HUES64 (cell line): ENCODE results near the gene CACNA1G.

Source experiments
- H3K27ac ChIP-seq: 2 replicates; pipeline ENCODE4 v1.7.0; 2013; ENCODE audit warnings: low read depth, low read length, inconsistent platforms
- H3K27me3 ChIP-seq: 2 replicates; pipeline ENCODE4 v1.6.1; 2013; ENCODE audit warnings: mild to moderate bottlenecking, low read length; ENCODE audit not compliant: insufficient read depth
- H3K36me3 ChIP-seq: 2 replicates; pipeline ENCODE4 v1.6.1; 2013; ENCODE audit warnings: mild to moderate bottlenecking, low read length; ENCODE audit not compliant: insufficient read depth
- H3K4me1 ChIP-seq: 2 replicates; pipeline ENCODE4 v1.6.1; 2013; ENCODE audit warnings: mild to moderate bottlenecking, low read length, moderate library complexity; ENCODE audit not compliant: insufficient read depth
- H3K4me3 ChIP-seq: 2 replicates; pipeline ENCODE4 v1.5.1; 2013; ENCODE audit warnings: mild to moderate bottlenecking, low read length, moderate library complexity
- H3K9ac ChIP-seq: 2 replicates; pipeline ENCODE4 v1.6.1; 2013; ENCODE audit warnings: mild to moderate bottlenecking, low read depth, low read length
- H3K9me3 ChIP-seq: 2 replicates; pipeline ENCODE4 v1.6.1; 2013; ENCODE audit warnings: low read depth, low read length; ENCODE audit not compliant: insufficient read depth
- WGBS: fragments of 150-250, 120-280 bp; methylation state at CpG from one replicate; pipeline ENCODE4 v1.1.7; 2013; ENCODE audit warnings: missing lambda C conversion rate; 5-methylcytosine and 5-hydroxymethylcytosine counted together

CACNA1G gene

GRCh38 chr17:50594128-50594823 lies 33.8 kb downstream of the CACNA1G start:
- Histone ChIP-seq H3K4me3 (no peak overlapping the region), H3K4me1 (peaks cover 9% of the 10 kb centered on the region; the same call in 1 of the 2 replicates), H3K9ac (no peak overlapping the region), H3K27me3 (no peaks in the 10 kb centered on the region), H3K27ac (no peak overlapping the region), H3K9me3 (no peaks in the 10 kb centered on the region), H3K36me3 (no peaks in the 10 kb centered on the region)
- WGBS = 82% methylated on average over 11 of the region's 11 CpGs

GRCh38 chr17:50594892-50595291 lies 34.4 kb downstream of the CACNA1G start:
- Histone ChIP-seq H3K27me3 (no peaks in the 10 kb centered on the region), H3K27ac (no peak overlapping the region), H3K4me3 (no peak overlapping the region), H3K4me1 (peaks cover 9% of the 10 kb centered on the region; the same call in 1 of the 2 replicates), H3K36me3 (no peaks in the 10 kb centered on the region), H3K9ac (no peak overlapping the region), H3K9me3 (no peaks in the 10 kb centered on the region)
- WGBS = 91% methylated on average over 21 of the region's 21 CpGs

- no peaks in the 10 kb centered on the region for H3K27me3 ChIP-seq
- no peaks in the 10 kb centered on the region for H3K36me3 ChIP-seq
- H3K9me3 ChIP-seq = no peaks in the 10 kb centered on the region
- peaks cover 9% of the 10 kb centered on the region; the same call in 1 of the 2 replicates for H3K4me1 ChIP-seq
- H3K9ac ChIP-seq = no peak overlapping the region
- 71% methylated on average over 34 of the region's 34 CpGs for WGBS
- H3K27ac ChIP-seq = no peak overlapping the region
- H3K4me3 ChIP-seq = no peak overlapping the region
Measured at GRCh38 chr17:50596191-50597037, 35.9 kb downstream of the CACNA1G start.

- Histone ChIP-seq H3K4me3 (no peak overlapping the region), H3K9ac (no peak overlapping the region), H3K27me3 (no peaks in the 10 kb centered on the region), H3K4me1 (0 out of 2 replicates have a peak, but pooled peaks cover under 1% of the 10 kb centered on the region), H3K36me3 (no peaks in the 10 kb centered on the region), H3K27ac (no peak overlapping the region), H3K9me3 (no peaks in the 10 kb centered on the region)
- 93% methylated on average over 4 of the region's 5 CpGs for WGBS
Measured at GRCh38 chr17:50598487-50598886, 38.0 kb downstream of the CACNA1G start.

- 90% methylated on average over 15 of the region's 15 CpGs for WGBS
- no peaks in the 10 kb centered on the region for H3K36me3 ChIP-seq
- no peak overlapping the region for H3K27ac ChIP-seq
- H3K4me3 ChIP-seq = no peak overlapping the region
- H3K4me1 ChIP-seq = peaks cover 2% of the 10 kb centered on the region; the same call in 1 of the 2 replicates
- no peak overlapping the region for H3K9ac ChIP-seq
- H3K9me3 ChIP-seq = no peaks in the 10 kb centered on the region
- no peaks in the 10 kb centered on the region for H3K27me3 ChIP-seq
Measured at GRCh38 chr17:50599606-50600005, 39.1 kb downstream of the CACNA1G start.

GRCh38 chr17:50601823-50602375 lies 41.4 kb downstream of the CACNA1G start:
- Histone ChIP-seq H3K36me3 (no peaks in the 10 kb centered on the region), H3K9ac (no peak overlapping the region), H3K4me3 (no peak overlapping the region), H3K9me3 (no peaks in the 10 kb centered on the region), H3K4me1 (peaks cover 5% of the 10 kb centered on the region; the same call in 1 of the 2 replicates), H3K27me3 (no peaks in the 10 kb centered on the region), H3K27ac (no peak overlapping the region)
- 89% methylated on average over 11 of the region's 13 CpGs for WGBS

GRCh38 chr17:50602836-50603235 lies 42.3 kb downstream of the CACNA1G start:
- Histone ChIP-seq H3K4me1 (peaks cover 5% of the 10 kb centered on the region; the same call in 1 of the 2 replicates), H3K36me3 (no peaks in the 10 kb centered on the region), H3K9me3 (no peaks in the 10 kb centered on the region), H3K27ac (no peak overlapping the region), H3K4me3 (no peak overlapping the region), H3K9ac (no peak overlapping the region), H3K27me3 (no peaks in the 10 kb centered on the region)
- 91% methylated on average over 18 of the region's 18 CpGs for WGBS

- no peaks in the 10 kb centered on the region for H3K27me3 ChIP-seq
Measured at GRCh38 chr17:50603340-50603739, 42.8 kb downstream of the CACNA1G start.

GRCh38 chr17:50604513-50604912 lies 44.0 kb downstream of the CACNA1G start:
- Histone ChIP-seq H3K9ac (no peak overlapping the region), H3K27ac (no peak overlapping the region), H3K36me3 (no peaks in the 10 kb centered on the region), H3K27me3 (no peaks in the 10 kb centered on the region), H3K4me3 (no peak overlapping the region), H3K9me3 (no peaks in the 10 kb centered on the region), H3K4me1 (peaks cover 5% of the 10 kb centered on the region; the same call in 1 of the 2 replicates)
- 39% methylated on average over 13 of the region's 13 CpGs for WGBS

More at GRCh38 chr17:50603340-50603739, 42.8 kb downstream of the CACNA1G start:
- H3K27ac ChIP-seq = no peak overlapping the region
- no peak overlapping the region for H3K4me3 ChIP-seq
- no peak overlapping the region for H3K9ac ChIP-seq
- 70% methylated on average over 9 of the region's 9 CpGs for WGBS
- no peaks in the 10 kb centered on the region for H3K9me3 ChIP-seq
- H3K4me1 ChIP-seq = peaks cover 5% of the 10 kb centered on the region; the same call in 1 of the 2 replicates
- H3K36me3 ChIP-seq = no peaks in the 10 kb centered on the region

- H3K4me1 ChIP-seq = peaks cover 5% of the 10 kb centered on the region; the same call in 1 of the 2 replicates
- H3K27ac ChIP-seq = no peak overlapping the region
- H3K9ac ChIP-seq = no peak overlapping the region
- H3K9me3 ChIP-seq = no peaks in the 10 kb centered on the region
- WGBS = 94% methylated on average over 9 of the region's 10 CpGs
- no peak overlapping the region for H3K4me3 ChIP-seq
- no peaks in the 10 kb centered on the region for H3K36me3 ChIP-seq
- no peaks in the 10 kb centered on the region for H3K27me3 ChIP-seq
Measured at GRCh38 chr17:50605429-50605828, 44.9 kb downstream of the CACNA1G start.
